Gastrocnemius medialis (tissue), 4 donors: ENCODE measurements around the gene CDKAL1.

Experiments used
- POLR2A ChIP-seq, 2 donors: fragments of 450-650 bp; IDR thresholded peaks; one replicate each; pipeline ENCODE4 v1.6.1; 2017; ENCODE audit warnings: antibody characterized with exemption in 2 of 2, mild to moderate bottlenecking in 2 of 2, moderate library complexity in 2 of 2
- TF ChIP-seq, protein P1 (sequence below), 5 experiments: fragments of 450-650 bp in 3 of 5; fragments of 200-600 bp in 2 of 5; sonication (generic) in 2 of 5; IDR thresholded peaks in 4 of 5; conservative IDR thresholded peaks in 1 of 5; 1 replicate in 4 of 5; 2 replicates in 1 of 5; pipeline ENCODE4 v1.5.1; 2016 to 2019; ENCODE audit warnings: antibody characterized with exemption in 5 of 5, mild to moderate bottlenecking in 3 of 5, moderate library complexity in 3 of 5

GRCh38 chr6:21003780-21004541, 469.7 kb downstream of the CDKAL1 start:
- TF ChIP-seq, protein P1, sequence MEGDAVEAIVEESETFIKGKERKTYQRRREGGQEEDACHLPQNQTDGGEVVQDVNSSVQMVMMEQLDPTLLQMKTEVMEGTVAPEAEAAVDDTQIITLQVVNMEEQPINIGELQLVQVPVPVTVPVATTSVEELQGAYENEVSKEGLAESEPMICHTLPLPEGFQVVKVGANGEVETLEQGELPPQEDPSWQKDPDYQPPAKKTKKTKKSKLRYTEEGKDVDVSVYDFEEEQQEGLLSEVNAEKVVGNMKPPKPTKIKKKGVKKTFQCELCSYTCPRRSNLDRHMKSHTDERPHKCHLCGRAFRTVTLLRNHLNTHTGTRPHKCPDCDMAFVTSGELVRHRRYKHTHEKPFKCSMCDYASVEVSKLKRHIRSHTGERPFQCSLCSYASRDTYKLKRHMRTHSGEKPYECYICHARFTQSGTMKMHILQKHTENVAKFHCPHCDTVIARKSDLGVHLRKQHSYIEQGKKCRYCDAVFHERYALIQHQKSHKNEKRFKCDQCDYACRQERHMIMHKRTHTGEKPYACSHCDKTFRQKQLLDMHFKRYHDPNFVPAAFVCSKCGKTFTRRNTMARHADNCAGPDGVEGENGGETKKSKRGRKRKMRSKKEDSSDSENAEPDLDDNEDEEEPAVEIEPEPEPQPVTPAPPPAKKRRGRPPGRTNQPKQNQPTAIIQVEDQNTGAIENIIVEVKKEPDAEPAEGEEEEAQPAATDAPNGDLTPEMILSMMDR (IDR thresholded peaks at IDR 0.05 in 4 of 5, conservative IDR thresholded peaks at IDR 0.05 in 1 of 5): no peak
- no peak for TF ChIP-seq POLR2A (IDR thresholded peaks at IDR 0.05)
